AG04449 (cell line): ENCODE data around the gene CTNNA2.

Source experiments
- CTCF ChIA-PET: fragments of 350-600 bp; formaldehyde crosslinking; extraction: SDS; loops from one replicate; lab custom pipeline; 2021; ENCODE audit warnings: antibody characterized with exemption; lab: Yijun Ruan, JAX
- POLR2A ChIA-PET: fragments of 400-600, 350-600 bp; formaldehyde crosslinking; extraction: SDS; loops from one replicate; lab custom pipeline; 2020; ENCODE audit warnings: antibody characterized with exemption, inconsistent platforms; lab: Yijun Ruan, JAX
- DNase-seq: peaks from one replicate; pipeline ENCODE4 v3.0.0-alpha.2; 2010; ENCODE audit warnings: low read depth, low spot score
- H3K4me3 ChIP-seq: 2 replicates; pipeline ENCODE4 v1.5.1; 2011; ENCODE audit warnings: low read depth, mild to moderate bottlenecking, control low read depth, low read length
- TF ChIP-seq, protein P1 (sequence below): IDR thresholded peaks from one replicate; pipeline ENCODE4 v1.5.1; 2011; ENCODE audit warnings: mild to moderate bottlenecking, moderate library complexity, low read length, control low read depth, inconsistent platforms; ENCODE audit not compliant: insufficient read depth; ENCODE audit errors: missing control alignments

CTNNA2 gene

GRCh38 chr2:80122675-80123074 is 609.8 kb downstream of the CTNNA2 start:
- ChIA-PET CTCF (no interaction called here), POLR2A (no interaction called here)
- TF ChIP-seq, protein P1, sequence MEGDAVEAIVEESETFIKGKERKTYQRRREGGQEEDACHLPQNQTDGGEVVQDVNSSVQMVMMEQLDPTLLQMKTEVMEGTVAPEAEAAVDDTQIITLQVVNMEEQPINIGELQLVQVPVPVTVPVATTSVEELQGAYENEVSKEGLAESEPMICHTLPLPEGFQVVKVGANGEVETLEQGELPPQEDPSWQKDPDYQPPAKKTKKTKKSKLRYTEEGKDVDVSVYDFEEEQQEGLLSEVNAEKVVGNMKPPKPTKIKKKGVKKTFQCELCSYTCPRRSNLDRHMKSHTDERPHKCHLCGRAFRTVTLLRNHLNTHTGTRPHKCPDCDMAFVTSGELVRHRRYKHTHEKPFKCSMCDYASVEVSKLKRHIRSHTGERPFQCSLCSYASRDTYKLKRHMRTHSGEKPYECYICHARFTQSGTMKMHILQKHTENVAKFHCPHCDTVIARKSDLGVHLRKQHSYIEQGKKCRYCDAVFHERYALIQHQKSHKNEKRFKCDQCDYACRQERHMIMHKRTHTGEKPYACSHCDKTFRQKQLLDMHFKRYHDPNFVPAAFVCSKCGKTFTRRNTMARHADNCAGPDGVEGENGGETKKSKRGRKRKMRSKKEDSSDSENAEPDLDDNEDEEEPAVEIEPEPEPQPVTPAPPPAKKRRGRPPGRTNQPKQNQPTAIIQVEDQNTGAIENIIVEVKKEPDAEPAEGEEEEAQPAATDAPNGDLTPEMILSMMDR: no peak
- DNase-seq: no peak
- no peak overlapping the region for H3K4me3 ChIP-seq

- ChIA-PET CTCF (interaction anchor here (2.7 kb wide), 1 partner anchor 53 kb away, joined by 8 read pairs; no protein-coding TSS in a partner anchor), POLR2A (no interaction called here)
- DNase-seq: peak; percentile 10
- TF ChIP-seq, protein P1: no peak
- no peak overlapping the region for H3K4me3 ChIP-seq
Observed at GRCh38 chr2:80126596-80127189, 613.8 kb downstream of the CTNNA2 start.

- no peak overlapping the region for H3K4me3 ChIP-seq
- ChIA-PET POLR2A (no interaction called here), CTCF (interaction anchor here (1.7 to 2.7 kb wide), 2 partner anchors 54 to 110 kb away, joined by 7 to 8 read pairs; no protein-coding TSS in a partner anchor)
- DNase-seq: no peak
- TF ChIP-seq, protein P1: no peak
Observed at GRCh38 chr2:80128080-80128479, 615.2 kb downstream of the CTNNA2 start.

GRCh38 chr2:80132281-80132680 is 619.4 kb downstream of the CTNNA2 start:
- TF ChIP-seq, protein P1: no peak
- ChIA-PET CTCF (no interaction called here), POLR2A (no interaction called here)
- no peak overlapping the region for H3K4me3 ChIP-seq
- DNase-seq: no peak

GRCh38 chr2:80135001-80135400 is 622.1 kb downstream of the CTNNA2 start:
- TF ChIP-seq, protein P1: no peak
- no peak for DNase-seq
- H3K4me3 ChIP-seq: no peak overlapping the region
- ChIA-PET POLR2A (no interaction called here), CTCF (no interaction called here)

DNA sequence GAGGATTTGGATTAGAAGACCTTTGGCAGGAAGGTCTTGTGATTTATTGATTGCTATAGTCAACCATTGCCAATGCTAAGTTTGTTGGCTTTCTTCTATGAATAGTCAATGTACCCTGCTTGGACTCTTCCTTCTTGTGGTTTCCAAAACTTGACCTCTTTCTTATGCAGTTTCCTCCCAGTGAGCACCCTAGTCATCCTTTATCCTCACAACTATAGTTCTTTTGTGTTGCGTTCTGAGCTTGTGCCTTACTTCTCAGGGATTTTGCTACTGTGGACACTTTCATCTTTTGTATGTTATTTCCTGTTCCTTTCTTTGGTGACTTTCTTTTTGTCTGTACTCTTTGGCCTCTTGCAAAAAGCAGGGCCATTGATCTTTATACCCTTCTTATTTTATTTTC is 623.5 kb downstream of the CTNNA2 start:
- ChIA-PET POLR2A (no interaction called here), CTCF (no interaction called here)
- TF ChIP-seq, protein P1: no peak
- no peak overlapping the region for H3K4me3 ChIP-seq
- DNase-seq: no peak
